ENCODE data around the gene CENPP.

CENPP gene

GRCh38 chr9:92599938-92600461, 274.2 kb downstream of the CENPP start:
- in situ Hi-C loops (cut with MboI; ENCODE audit: low sequenced_read_pairs, unreplicated experiment), result no loop called here
- no peak for TF ChIP-seq CTCF (IDR thresholded peaks at IDR 0.05; ENCODE audit: borderline replicate concordance, control extremely low read depth, extremely low read depth, insufficient read depth, missing control alignments)
- DNase-seq (ENCODE audit: low spot score), result no peak

GRCh38 chr9:92600462-92601261, 274.9 kb downstream of the CENPP start:
- no peak for DNase-seq (ENCODE audit: low spot score)
- in situ Hi-C loops (cut with MboI; ENCODE audit: low sequenced_read_pairs, unreplicated experiment), result no loop called here
- no peak for TF ChIP-seq CTCF (IDR thresholded peaks at IDR 0.05; ENCODE audit: borderline replicate concordance, control extremely low read depth, extremely low read depth, insufficient read depth, missing control alignments)

DNA sequence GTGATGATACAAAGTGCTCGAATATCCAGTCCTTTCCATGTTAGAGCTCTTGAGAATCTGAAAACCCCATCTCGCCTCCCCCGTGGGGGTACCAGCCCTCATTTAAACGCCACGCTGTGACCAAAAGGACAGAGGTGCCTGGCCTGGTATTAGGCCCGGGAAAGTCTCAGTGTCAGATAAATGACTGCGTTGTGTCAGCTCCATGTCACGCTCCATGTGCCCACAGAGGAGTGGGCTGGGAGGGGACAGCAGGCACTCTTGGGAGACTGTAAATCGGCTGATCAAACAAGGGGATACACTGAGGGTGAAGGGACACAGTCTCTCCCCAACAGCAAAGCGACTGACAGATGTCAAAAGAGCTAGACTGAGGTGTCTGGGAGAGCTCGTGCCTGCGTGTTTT, 275.7 kb downstream of the CENPP start:
- TF ChIP-seq CTCF (IDR thresholded peaks at IDR 0.05; ENCODE audit: borderline replicate concordance, control extremely low read depth, extremely low read depth, insufficient read depth, missing control alignments), result no peak
- in situ Hi-C loops (cut with MboI; ENCODE audit: low sequenced_read_pairs, unreplicated experiment), result no loop called here
- DNase-seq (ENCODE audit: low spot score), result no peak

- in situ Hi-C loops (cut with MboI; ENCODE audit: low sequenced_read_pairs, unreplicated experiment), result no loop called here
- no peak for TF ChIP-seq CTCF (IDR thresholded peaks at IDR 0.05; ENCODE audit: borderline replicate concordance, control extremely low read depth, extremely low read depth, insufficient read depth, missing control alignments)
- no peak for DNase-seq (ENCODE audit: low spot score)
Measured at GRCh38 chr9:92602413-92602812, 276.7 kb downstream of the CENPP start.

GRCh38 chr9:92603100-92603499, 277.3 kb downstream of the CENPP start:
- DNase-seq (ENCODE audit: low spot score), result no peak
- no peak for TF ChIP-seq CTCF (IDR thresholded peaks at IDR 0.05; ENCODE audit: borderline replicate concordance, control extremely low read depth, extremely low read depth, insufficient read depth, missing control alignments)
- in situ Hi-C loops (cut with MboI; ENCODE audit: low sequenced_read_pairs, unreplicated experiment), result no loop called here

DNA sequence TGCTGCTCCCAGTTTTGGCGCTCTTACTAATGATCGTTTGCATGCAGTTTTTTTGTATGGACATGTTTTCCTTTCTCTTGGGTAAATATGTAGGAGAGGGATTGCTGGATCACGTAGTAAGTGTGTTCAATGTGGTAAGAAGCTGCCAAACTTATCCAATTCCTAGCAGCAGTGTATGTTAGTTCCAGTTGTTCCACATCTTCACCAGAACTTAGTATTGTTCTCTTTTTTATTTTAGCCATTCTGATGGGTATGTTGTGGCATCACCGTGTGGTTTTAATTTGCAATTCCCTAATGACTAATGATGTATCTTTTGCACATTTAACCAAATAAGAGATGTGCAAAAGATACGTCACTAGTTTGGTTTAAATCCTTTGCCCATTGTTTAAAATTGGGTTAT, 278.2 kb downstream of the CENPP start:
- no peak for TF ChIP-seq CTCF (IDR thresholded peaks at IDR 0.05; ENCODE audit: borderline replicate concordance, control extremely low read depth, extremely low read depth, insufficient read depth, missing control alignments)
- DNase-seq (ENCODE audit: low spot score), result no peak
- in situ Hi-C loops (cut with MboI; ENCODE audit: low sequenced_read_pairs, unreplicated experiment), result no loop called here

Measured in GM13976 (cell line).